ENCODE results near the gene PNPLA7. TPM values are rescaled to one million over a fixed set of nuclear protein-coding genes. Genes with fewer than 3 reads are reported as not detected.

The PNPLA7 gene
- total and polyA plus RNA-seq, 2 of the 13 experiments (the other 11 are each of a cell fraction or from before 2014, with no cell fraction given) = 0.42 to 1.5 TPM

- TF ChIP-seq, protein P1, sequence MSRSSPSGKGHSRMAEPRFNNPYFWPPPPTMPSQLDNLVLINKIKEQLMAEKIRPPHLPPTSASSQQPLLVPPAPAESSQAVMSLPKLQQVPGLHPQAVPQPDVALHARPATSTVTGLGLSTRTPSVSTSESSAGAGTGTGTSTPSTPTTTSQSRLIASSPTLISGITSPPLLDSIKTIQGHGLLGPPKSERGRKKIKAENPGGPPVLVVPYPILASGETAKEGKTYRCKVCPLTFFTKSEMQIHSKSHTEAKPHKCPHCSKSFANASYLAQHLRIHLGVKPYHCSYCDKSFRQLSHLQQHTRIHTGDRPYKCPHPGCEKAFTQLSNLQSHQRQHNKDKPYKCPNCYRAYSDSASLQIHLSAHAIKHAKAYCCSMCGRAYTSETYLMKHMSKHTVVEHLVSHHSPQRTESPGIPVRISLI (CRISPR knock-in tag; IDR thresholded peaks at IDR 0.05; ENCODE audit: borderline replicate concordance) = 0 out of 2 replicates have a peak, but pooled peaks have one; percentile 40
- TF ChIP-seq TOPORS (CRISPR knock-in tag; IDR thresholded peaks at IDR 0.05) = no peak
- TF ChIP-seq ZUFSP (CRISPR knock-in tag; IDR thresholded peaks at IDR 0.05; ENCODE audit: borderline replicate concordance) = no peak
- TF ChIP-seq SP5 (CRISPR knock-in tag; IDR thresholded peaks at IDR 0.05; ENCODE audit: borderline replicate concordance, low read depth) = peak; percentile 68
- no peak for TF ChIP-seq ZEB1 (IDR thresholded peaks at IDR 0.05; ENCODE audit: insufficient replicate concordance, low read depth)
- TF ChIP-seq ZNF275 (CRISPR knock-in tag; IDR thresholded peaks at IDR 0.05; ENCODE audit: borderline replicate concordance) = no peak
- no peak for TF ChIP-seq ZNF737 (CRISPR knock-in tag; IDR thresholded peaks at IDR 0.05; ENCODE audit: borderline replicate concordance)
- TF ChIP-seq AHR (CRISPR knock-in tag; IDR thresholded peaks at IDR 0.05) = no peak; the same call in 1 of the 2 replicates
- TF ChIP-seq ZNF773 (CRISPR knock-in tag; IDR thresholded peaks at IDR 0.05; ENCODE audit: borderline replicate concordance) = no peak; the same call in 1 of the 2 replicates
- TF ChIP-seq PRPF4 (IDR thresholded peaks at IDR 0.05; ENCODE audit: low read depth, low read length, poor library complexity, severe bottlenecking) = no peak
- no peak for TF ChIP-seq ATF4 (CRISPR knock-in tag; IDR thresholded peaks at IDR 0.05)
- TF ChIP-seq ZNF569 (CRISPR knock-in tag; IDR thresholded peaks at IDR 0.05; ENCODE audit: borderline replicate concordance) = no peak; the same call in 1 of the 2 replicates
- TF ChIP-seq AKAP8 (CRISPR knock-in tag; IDR thresholded peaks at IDR 0.05) = no peak
- TF ChIP-seq SOX13 (IDR thresholded peaks at IDR 0.05) = no peak
- TF ChIP-seq SOX13 (CRISPR knock-in tag; conservative IDR thresholded peaks at IDR 0.05 in 1 of 2, IDR thresholded peaks at IDR 0.05 in 1 of 2) = peak in 1 of 2 experiments; percentile 38; a peak in 1 of 4 replicates
- no peak for TF ChIP-seq ZBTB49 (CRISPR knock-in tag; IDR thresholded peaks at IDR 0.05; ENCODE audit: borderline replicate concordance)
- TF ChIP-seq DPF2 (CRISPR knock-in tag; IDR thresholded peaks at IDR 0.05; ENCODE audit: borderline replicate concordance, low read depth) = peak; percentile 65; the same call in 1 of the 2 replicates
- TF ChIP-seq ZNF441 (CRISPR knock-in tag; IDR thresholded peaks at IDR 0.05; ENCODE audit: borderline replicate concordance) = peak; percentile 71
- TF ChIP-seq HOXA7 (CRISPR knock-in tag; IDR thresholded peaks at IDR 0.05) = 0 out of 2 replicates have a peak, but pooled peaks have one; percentile 39
- 0 out of 2 replicates have a peak, but pooled peaks have one; percentile 22 for TF ChIP-seq YEATS2 (CRISPR knock-in tag; IDR thresholded peaks at IDR 0.05; ENCODE audit: borderline replicate concordance)
Observed at GRCh38 chr9:137462986-137463930, 86.9 kb downstream of the PNPLA7 start (continued).

Data from HepG2 (cell line).